Heart left ventricle (tissue), 13 donors: ENCODE data around the gene ARHGEF12.

Experiments
- POLR2A ChIP-seq, 2 donors: fragments of 450-650 bp; IDR thresholded peaks; one replicate each; pipeline ENCODE4 v1.6.1; 2017; ENCODE audit warnings: antibody characterized with exemption in 2 of 2, mild to moderate bottlenecking in 2 of 2, moderate library complexity in 2 of 2
- TF ChIP-seq, protein P1 (sequence below), 12 donors: fragments of 200-600 bp; sonication (generic) in 4 of 12; IDR thresholded peaks; one replicate each; pipeline versions ENCODE4 v1.5.0 to v1.8.0; 2018 to 2022; ENCODE audit warnings: antibody characterized with exemption in 12 of 12, mild to moderate bottlenecking in 5 of 12
- donor health status: ischemic (EF 13 %, LVEDD 7.1; RV severe dilation, severe dysfunction).
- donor health status: DM: no; HTN: yes; CAD: no.
- donor health status: DM: no; HTN: no; CAD: no.
- donor health status: ischemic (EF 25% LVEDD 6.9; RV normal size, moderate dysfunction).
- donor health status: ischemic (EF 25% LVEDD 5.7; RV mildly dilated, moderate dysfunction).
- donor health status: ischemic (EF 35%, LVEDD 5.7; RV mildly dilated, moderate dysfunction).
- donor health status: nonischemic (EF 11% LVEDD 7.7; RV severe dilation, severe dysfunction).
- donor health status: DM: yes; HTN: yes; CAD: no.
- donor health status: PGD.
- donor health status: ischemic (EF 29% LVEDD 5.4; RV normal size, mild dysfunction).
- donor health status: nonischemic (EF 23%, LVEDD 6.1; RV moderate dilation, normal function).

DNA sequence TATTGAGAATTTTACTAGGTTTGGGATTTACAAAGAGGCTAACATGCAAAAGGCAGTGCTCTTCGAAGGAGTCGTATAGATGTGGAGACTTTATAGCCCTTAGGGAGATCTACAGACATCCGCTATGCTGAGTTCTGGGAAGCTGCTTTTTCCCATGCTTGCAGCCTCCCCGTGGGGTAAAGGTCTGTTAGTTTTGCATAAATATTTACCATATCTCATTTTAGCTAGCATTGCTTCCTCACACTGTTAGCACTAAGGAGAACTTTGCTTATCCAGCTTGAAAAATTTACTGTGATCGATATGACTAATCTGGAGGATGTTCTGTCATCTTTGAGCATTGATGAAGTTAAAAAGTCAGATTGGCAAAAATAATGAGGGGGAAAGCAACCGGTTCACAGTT lies 18.6 kb downstream of the ARHGEF12 start:
- no peak for TF ChIP-seq POLR2A (IDR thresholded peaks at IDR 0.05)
- TF ChIP-seq, protein P1, sequence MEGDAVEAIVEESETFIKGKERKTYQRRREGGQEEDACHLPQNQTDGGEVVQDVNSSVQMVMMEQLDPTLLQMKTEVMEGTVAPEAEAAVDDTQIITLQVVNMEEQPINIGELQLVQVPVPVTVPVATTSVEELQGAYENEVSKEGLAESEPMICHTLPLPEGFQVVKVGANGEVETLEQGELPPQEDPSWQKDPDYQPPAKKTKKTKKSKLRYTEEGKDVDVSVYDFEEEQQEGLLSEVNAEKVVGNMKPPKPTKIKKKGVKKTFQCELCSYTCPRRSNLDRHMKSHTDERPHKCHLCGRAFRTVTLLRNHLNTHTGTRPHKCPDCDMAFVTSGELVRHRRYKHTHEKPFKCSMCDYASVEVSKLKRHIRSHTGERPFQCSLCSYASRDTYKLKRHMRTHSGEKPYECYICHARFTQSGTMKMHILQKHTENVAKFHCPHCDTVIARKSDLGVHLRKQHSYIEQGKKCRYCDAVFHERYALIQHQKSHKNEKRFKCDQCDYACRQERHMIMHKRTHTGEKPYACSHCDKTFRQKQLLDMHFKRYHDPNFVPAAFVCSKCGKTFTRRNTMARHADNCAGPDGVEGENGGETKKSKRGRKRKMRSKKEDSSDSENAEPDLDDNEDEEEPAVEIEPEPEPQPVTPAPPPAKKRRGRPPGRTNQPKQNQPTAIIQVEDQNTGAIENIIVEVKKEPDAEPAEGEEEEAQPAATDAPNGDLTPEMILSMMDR (IDR thresholded peaks at IDR 0.05), result no peak
